GM21786 (cell line): ENCODE measurements around the gene KLHDC4.
"Not testable (repeated sequence)": the region's sequence is repeated elsewhere in the genome, so short reads cannot be mapped to it uniquely, and the experiment has no call there.

Experiments used
- ATAC-seq: cut with Tn5 transposase; IDR thresholded peaks from one replicate; pipeline ENCODE4 v1.9.1; 2021; ENCODE audit not compliant: unreplicated experiment

Gene KLHDC4

DNA sequence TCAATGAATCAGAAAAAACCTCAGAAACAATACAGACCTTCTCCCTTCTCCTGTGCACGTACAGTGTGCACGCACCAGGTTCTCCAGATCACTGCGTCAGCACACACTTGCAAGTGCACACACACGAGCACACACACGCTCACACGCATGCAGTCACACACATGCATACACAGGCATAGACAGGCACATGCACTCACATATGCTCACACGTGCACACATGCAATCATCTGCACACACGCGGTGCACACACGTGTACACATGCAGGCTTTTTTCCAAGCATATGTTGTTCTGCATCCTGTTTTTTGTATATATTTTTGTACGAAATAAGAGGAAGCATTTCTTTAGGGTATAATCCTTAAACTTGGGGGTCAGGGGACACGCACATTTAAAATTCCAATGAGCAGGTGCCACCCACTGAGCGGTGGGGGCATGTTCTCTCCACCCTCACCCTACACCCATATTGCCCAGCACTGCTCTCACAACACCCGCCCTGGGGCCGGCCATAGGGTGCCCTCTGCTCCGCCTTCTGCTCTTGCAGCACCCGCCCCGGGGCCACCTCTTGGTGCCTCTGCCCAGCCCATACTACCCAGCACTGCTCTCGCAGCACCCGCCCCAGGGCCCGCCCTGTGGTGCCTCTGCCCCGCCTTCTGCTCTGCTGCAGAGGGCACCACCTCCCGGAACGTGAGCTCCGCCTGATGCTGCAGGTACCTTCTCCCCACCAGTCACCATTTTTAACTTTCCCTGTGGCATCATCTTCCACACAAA is 20.9 kb downstream of the KLHDC4 start:
- no peak for ATAC-seq

- no peak for ATAC-seq
Observed at GRCh38 chr16:87742781-87743490, 22.9 kb downstream of the KLHDC4 start.

- no peak for ATAC-seq
Observed at GRCh38 chr16:87741700-87742415, 23.9 kb downstream of the KLHDC4 start.

- no peak for ATAC-seq
Observed at GRCh38 chr16:87740909-87741424, 24.8 kb downstream of the KLHDC4 start.

DNA sequence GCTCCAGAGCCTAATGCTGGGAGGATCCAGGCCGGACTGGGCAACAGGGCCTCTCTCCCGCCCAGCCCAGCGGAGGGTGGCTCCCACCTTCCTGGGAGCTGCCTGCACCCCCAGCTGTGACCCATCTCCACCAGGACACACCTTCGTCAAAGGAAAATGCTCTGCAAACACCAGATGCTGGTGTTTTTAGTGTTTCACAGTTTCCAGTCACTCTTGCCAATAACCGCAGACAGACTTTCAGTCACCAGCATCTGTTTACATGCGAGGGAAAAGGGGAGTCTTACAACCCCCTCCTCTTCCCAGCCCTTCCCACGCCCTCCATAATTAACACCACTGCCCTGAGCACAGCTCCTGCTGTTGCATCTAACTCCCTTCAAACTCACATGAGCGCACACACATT is 25.3 kb downstream of the KLHDC4 start:
- no peak for ATAC-seq

GRCh38 chr16:87739801-87740200 is 26.0 kb downstream of the KLHDC4 start:
- ATAC-seq = no peak

DNA sequence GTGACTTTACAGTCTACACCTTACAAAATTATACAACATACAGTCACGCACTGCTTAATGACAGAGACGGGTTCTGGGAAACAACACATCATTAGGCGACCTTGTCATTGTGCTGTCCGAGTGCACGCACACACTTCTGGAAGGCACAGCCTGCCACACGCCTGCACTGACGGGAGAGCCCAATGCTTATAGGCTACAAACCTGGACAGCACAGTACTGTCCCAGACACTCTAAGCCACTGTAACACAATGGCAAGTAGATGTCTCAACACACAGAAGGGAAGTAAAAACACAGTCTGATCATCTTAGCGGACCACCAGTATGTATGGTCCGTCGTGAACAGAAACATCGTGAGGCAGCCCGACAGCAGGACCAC is 29.8 kb downstream of the KLHDC4 start:
- no peak for ATAC-seq

DNA sequence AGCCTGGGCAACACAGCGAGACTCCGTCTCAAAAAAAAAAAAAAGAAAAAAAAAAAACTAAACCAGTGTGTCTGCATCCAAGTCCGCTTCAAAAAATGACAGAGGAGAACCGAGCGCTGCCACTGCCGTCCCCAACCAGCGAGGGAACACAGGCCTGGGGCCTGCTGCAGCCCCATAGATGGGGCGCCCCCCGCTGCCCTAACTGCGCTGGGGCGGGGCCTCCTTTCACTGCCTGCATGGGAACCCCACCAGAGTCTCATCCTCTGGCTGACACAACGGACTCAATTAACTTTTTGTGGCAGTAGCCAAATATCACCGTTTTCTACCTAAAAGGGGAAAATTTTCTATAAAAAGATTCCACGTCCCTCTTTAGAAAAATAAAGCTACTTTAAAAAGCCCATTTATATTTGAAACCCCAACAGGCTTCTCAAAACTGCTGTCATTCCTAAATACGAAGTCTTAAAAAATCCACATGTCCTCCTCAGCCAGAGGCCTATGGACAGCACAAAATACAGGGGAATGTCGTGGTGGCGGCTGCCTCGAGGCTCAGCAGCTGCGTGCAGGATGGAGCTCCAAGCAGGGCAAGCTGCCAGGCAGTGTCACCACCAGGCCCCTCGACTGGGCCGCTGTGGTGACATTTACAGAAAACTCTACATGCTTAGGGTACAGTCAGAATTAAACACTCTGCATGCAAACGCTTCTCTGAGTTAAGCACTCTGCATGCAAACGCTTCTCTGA is 30.3 kb downstream of the KLHDC4 start:
- no peak for ATAC-seq

GRCh38 chr16:87734644-87735043 is 31.1 kb downstream of the KLHDC4 start:
- no peak for ATAC-seq

DNA sequence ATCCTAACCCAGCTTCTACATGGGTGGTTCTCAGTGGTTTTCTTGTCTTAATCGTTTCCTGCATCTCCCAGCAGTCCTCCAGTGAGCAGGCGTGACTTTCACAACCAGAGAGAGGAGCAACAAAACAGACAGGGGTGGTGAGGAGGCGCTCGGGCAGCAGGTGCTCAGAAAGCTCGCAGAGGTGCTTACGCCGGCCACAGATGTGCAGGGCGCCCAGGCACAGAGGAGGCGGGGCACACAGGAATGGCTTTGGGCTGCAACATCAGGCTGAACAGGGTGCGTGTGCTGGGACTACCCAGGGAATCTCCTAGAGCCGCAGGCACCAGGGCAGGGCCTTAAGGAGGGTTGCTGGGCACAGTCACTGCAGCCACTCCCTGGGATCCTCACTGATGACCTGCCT is 32.6 kb downstream of the KLHDC4 start:
- no peak for ATAC-seq

- no peak for ATAC-seq
Observed at GRCh38 chr16:87731607-87732006, 34.2 kb downstream of the KLHDC4 start.

DNA sequence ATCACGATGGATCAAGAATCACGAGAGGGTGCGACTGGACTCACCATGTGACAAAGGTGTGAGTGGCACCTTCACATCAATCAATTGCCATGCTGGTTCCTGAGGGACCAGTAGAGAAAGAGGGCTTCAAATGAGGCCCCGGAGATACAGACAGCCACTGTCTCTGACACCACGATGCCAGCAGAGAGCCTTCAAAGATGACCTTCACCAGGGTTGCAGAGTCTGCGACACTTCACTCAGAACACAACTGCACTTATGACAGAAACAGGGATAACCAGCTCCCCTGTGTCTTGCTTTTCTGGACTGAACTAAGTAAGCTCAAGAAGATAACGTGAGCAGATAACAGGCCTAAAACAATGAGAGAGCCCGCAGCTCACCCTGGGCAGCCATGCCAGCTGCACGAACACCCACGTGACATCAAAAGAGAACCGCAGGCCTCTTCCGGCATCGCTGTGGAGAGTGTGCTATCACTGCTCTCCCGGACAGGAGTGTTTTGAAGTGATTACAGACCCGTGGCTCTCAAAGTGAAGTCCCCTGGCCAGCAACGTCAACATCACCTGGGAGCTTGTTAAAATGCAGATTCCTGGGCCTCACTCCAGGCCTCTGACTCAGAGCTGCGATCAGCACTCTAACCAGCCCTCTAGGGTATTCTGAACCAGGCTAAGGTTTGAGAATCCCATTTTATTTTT is 36.4 kb downstream of the KLHDC4 start:
- ATAC-seq = no peak

DNA sequence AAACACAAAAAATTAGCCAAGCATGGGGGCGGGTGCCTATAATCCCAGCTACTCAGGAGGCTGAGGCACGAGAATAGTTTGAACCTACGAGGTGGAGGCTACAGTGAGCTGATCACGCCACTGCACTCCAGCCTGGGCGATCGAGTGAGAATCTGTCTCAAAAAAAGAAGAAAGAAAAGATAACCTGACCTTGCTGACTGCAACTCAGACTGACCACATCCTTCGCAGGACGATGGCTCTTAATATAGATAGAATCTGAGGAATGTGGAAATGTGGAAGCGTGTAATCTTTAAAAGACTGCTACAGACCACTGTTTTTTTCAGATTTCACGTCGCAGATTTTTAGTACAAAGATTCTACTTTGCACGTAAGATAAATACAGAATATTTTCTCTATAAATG is 37.8 kb downstream of the KLHDC4 start:
- ATAC-seq = no peak

GRCh38 chr16:87727346-87727745 is 38.4 kb downstream of the KLHDC4 start:
- ATAC-seq = no peak

DNA sequence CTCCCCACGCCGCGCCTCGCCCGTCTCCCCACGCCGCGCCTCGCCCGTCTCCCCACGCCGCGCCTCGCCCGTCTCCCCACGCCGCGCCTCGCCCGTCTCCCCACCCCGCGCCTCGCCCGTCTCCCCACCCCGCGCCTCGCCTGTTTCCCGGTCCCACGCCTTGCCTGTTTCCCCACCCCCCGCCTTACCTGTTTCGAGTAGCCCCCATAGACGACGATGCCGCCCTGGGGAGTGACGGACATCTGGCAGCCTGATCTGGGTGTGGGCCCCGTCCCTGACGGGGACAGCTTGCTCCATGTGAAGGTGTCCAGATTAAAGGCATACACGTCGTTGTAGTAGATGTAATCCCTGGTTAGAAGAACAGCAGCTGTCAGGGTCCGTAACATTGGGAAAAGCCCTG is 39.2 kb downstream of the KLHDC4 start:
- not testable (repeated sequence) for ATAC-seq

GRCh38 chr16:87725596-87726235 is 40.1 kb downstream of the KLHDC4 start:
- no peak for ATAC-seq

DNA sequence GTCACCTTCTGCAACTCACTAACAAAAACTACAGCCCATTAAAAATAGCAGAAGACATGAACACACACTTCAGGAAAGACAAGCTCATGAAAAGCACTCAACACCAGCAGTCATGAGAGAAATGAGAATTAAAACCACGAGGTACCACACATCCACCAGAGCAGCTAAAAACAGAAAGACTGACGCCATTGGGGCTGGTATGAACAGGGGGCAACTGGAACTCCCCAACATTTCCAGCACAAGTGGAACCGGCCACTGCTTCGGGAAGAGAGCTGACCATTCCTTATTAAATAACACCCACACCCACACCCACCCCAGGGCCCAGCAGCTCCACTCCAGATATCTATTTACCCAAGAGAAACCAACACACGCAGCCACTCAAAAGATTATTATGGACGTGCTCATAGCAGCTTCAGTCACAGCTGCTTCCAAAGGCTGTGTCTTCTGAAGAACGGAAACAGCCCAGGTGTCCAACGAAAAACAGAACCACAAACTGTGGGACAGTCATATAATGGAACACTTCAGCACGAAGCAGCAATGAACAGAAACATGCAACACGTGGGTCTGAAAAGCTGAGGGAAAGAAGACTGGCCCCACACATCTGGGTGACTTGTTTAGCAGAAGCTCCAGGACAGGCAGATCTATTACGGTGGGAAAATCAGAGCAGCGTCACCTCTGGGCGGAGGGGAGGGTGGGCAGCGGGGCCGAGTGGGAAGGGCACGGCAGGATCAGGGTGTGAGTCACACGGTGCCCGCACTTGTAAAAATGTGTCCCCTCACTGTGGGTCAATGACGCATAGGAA is 41.1 kb downstream of the KLHDC4 start:
- ATAC-seq = peak; percentile 44

DNA sequence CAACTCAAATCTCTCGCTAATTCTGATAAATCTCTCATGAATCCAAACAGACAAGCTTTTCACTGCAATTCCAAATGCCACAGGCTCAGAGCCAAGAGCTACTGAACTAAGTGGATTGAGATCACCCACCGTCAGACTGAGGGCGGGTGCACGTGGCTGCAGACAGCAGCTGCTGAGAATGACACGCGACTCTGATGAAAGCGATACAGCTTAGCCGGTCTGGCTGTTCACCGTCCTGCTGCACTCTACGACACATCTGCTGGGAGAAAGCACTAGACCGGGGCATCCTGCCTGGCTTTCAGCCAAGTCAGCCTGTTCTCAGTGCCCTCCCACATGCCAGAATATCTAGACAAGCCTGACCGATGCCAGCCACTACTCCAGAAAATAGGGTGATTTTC is 42.6 kb downstream of the KLHDC4 start:
- ATAC-seq = no peak

GRCh38 chr16:87722590-87723225 is 43.1 kb downstream of the KLHDC4 start:
- ATAC-seq = no peak
